ENCODE measurements around the gene SP5. TPM values are rescaled to one million over a fixed set of nuclear protein-coding genes. Genes with fewer than 3 reads are reported as not detected.

The SP5 gene
- total and polyA plus RNA-seq, 10 of the 15 experiments (the other 5 are each of a cell fraction or from before 2014, with no cell fraction given): not detected

- TF ChIP-seq FOS (IDR thresholded peaks at IDR 0.05; ENCODE audit: borderline replicate concordance, extremely low read depth, insufficient read length): no peak
- no peak for TF ChIP-seq USF2 (IDR thresholded peaks at IDR 0.05; ENCODE audit: borderline replicate concordance, low read depth, low read length)
- no peak for TF ChIP-seq MXI1 (IDR thresholded peaks at IDR 0.05; ENCODE audit: low read depth, low read length)
Measured at GRCh38 chr2:170742896-170743529, 27.9 kb downstream of the SP5 start (continued).

GRCh38 chr2:170743530-170744239, 28.5 kb downstream of the SP5 start:
- H4K20me1 ChIP-seq (ENCODE audit: control insufficient read depth, insufficient read depth): no peaks in the 10 kb centered on the region
- ATAC-seq (no peak), DNase-seq (ENCODE audit: low read depth, low spot score) (no peak), FAIRE-seq (no peak)
- ChIA-PET CTCF (interaction anchor here (0.6 kb wide), 1 partner anchor 63 kb away, joined by 3 read pairs; no protein-coding TSS in a partner anchor), SMC1A (ENCODE audit: uncharacterized antibody, unreplicated experiment) (no interaction called here), POLR2A (no interaction called here), RAD21 (ENCODE audit: unreplicated experiment) (no interaction called here)
- WGBS (ENCODE audit: insufficient coverage, insufficient replicate concordance, low lambda C conversion rate, missing lambda C conversion rate): 10% methylated on average over 8 of the region's 8 CpGs
- no peaks in the 10 kb centered on the region for H3K4me1 ChIP-seq (ENCODE audit: control insufficient read depth, insufficient read depth, low read length)
- H3K36me3 ChIP-seq (ENCODE audit: control insufficient read depth in 2 of 2, insufficient read depth in 2 of 2, low read length in 1 of 2): no peaks in the 10 kb centered on the region
- H3K27ac ChIP-seq (ENCODE audit: control insufficient read depth, insufficient read depth): no peak overlapping the region
- no peak overlapping the region for H3K9ac ChIP-seq (ENCODE audit: control insufficient read depth, insufficient read depth, low read length)
- no peak overlapping the region for H3K4me2 ChIP-seq (ENCODE audit: control insufficient read depth, insufficient read depth)
- TF ChIP-seq HDGF (IDR thresholded peaks at IDR 0.05) (no peak), ZNF24 (IDR thresholded peaks at IDR 0.05) (no peak), NFYA (IDR thresholded peaks at IDR 0.05; ENCODE audit: borderline replicate concordance, low read depth, low read length) (no peak), NBN (IDR thresholded peaks at IDR 0.05) (no peak), TCF7 (IDR thresholded peaks at IDR 0.05; ENCODE audit: borderline replicate concordance) (no peak), MTA2 (IDR thresholded peaks at IDR 0.05; ENCODE audit: low read depth) (no peak), EGR1 (IDR thresholded peaks at IDR 0.05; ENCODE audit: borderline replicate concordance in 1 of 2, low read depth in 2 of 2, low read length in 2 of 2) (no peak), IRF5 (IDR thresholded peaks at IDR 0.05; ENCODE audit: borderline replicate concordance) (no peak), HCFC1 (IDR thresholded peaks at IDR 0.05; ENCODE audit: low read length) (no peak), RELA (IDR thresholded peaks at IDR 0.05; ENCODE audit: borderline replicate concordance, partially characterized antibody) (no peak), NRF1 (conservative IDR thresholded peaks at IDR 0.05; ENCODE audit: low read depth, low read length) (no peak), STAT1 (conservative IDR thresholded peaks at IDR 0.05) (no peak), RAD51 (IDR thresholded peaks at IDR 0.05) (no peak), BCL11A (IDR thresholded peaks at IDR 0.05; ENCODE audit: low read depth, low read length) (no peak), ZNF207 (IDR thresholded peaks at IDR 0.05; ENCODE audit: borderline replicate concordance) (no peak), CREM (IDR thresholded peaks at IDR 0.05; ENCODE audit: low read depth) (no peak)
- no peaks in the 10 kb centered on the region for H3K9me3 ChIP-seq (replicated peaks; ENCODE audit: control insufficient read depth, insufficient read depth, low read length)
- in situ Hi-C loops (cut with MboI): no loop called here
- no peaks in the 10 kb centered on the region for H3K79me2 ChIP-seq (ENCODE audit: control insufficient read depth, insufficient read depth, low read length)
- intact Hi-C loops (cut with micrococcal nuclease; ENCODE audit: unreplicated experiment): no loop called here
- no TSS peak for BruUV-seq (replicated peaks)
- H2AFZ ChIP-seq (ENCODE audit: control insufficient read depth, low read depth, low read length): no peak overlapping the region
- H3K27me3 ChIP-seq (replicated peaks in 1 of 2; ENCODE audit: control insufficient read depth in 2 of 2, insufficient read depth in 2 of 2, low read length in 1 of 2): peaks cover 0 to 2% of the 10 kb centered on the region in 2 experiments; a peak in 1 of 4 replicates
- H3K4me3 ChIP-seq: no peak overlapping the region

Data from GM12878 (cell line).